GM12878 (cell line): ENCODE results near the gene CCDC197. TPM values are rescaled to one million over a fixed set of nuclear protein-coding genes. Genes with fewer than 3 reads are reported as not detected.

Experiments
- ASH2L ChIP-seq: fragments of 300-600, 200-600 bp; sonication (generic); IDR thresholded peaks from 2 replicates; pipeline ENCODE4 v1.6.1; 2017; ENCODE audit warnings: low read depth, mild to moderate bottlenecking, borderline replicate concordance
- ATF7 ChIP-seq: fragments of 450-650 bp; IDR thresholded peaks from 2 replicates; pipeline ENCODE4 v1.6.1; 2016; ENCODE audit warnings: low read depth, mild to moderate bottlenecking
- BACH1 ChIP-seq: fragments of 450-650 bp; IDR thresholded peaks from 2 replicates; pipeline ENCODE4 v1.6.1; 2017; ENCODE audit warnings: mild to moderate bottlenecking, borderline replicate concordance
- HDGF ChIP-seq: fragments of 450-650 bp; IDR thresholded peaks from 2 replicates; pipeline ENCODE4 v1.6.1; 2016; ENCODE audit warnings: antibody characterized with exemption
- IKZF2 ChIP-seq, 2 experiments: fragments of 450-650 bp; IDR thresholded peaks; 2 replicates each; pipeline ENCODE4 v1.6.1; 2017; ENCODE audit warnings: mild to moderate bottlenecking in 2 of 2, moderate library complexity in 2 of 2
- IRF3 ChIP-seq: fragments of 450-650 bp; IDR thresholded peaks from 2 replicates; pipeline ENCODE4 v1.6.1; 2014; ENCODE audit warnings: mild to moderate bottlenecking
- NBN ChIP-seq: fragments of 450-650 bp; IDR thresholded peaks from 2 replicates; pipeline ENCODE4 v1.6.1; 2016
- NFYB ChIP-seq: IDR thresholded peaks from 2 replicates; pipeline ENCODE4 v1.6.1; 2011; ENCODE audit warnings: low read depth, mild to moderate bottlenecking, low read length, improper control_type of control experiment, moderate library complexity; ENCODE audit not compliant: insufficient read depth
- NR2C2 ChIP-seq: IDR thresholded peaks from 2 replicates; pipeline ENCODE4 v1.6.1; 2011; ENCODE audit warnings: borderline replicate concordance, low read depth; ENCODE audit not compliant: control insufficient read depth, insufficient read length
- PAX8 ChIP-seq: fragments of 450-650 bp; IDR thresholded peaks from 2 replicates; pipeline ENCODE4 v1.6.1; 2017; ENCODE audit warnings: mild to moderate bottlenecking, moderate library complexity
- POU2F2 ChIP-seq: IDR thresholded peaks from 3 replicates; pipeline ENCODE4 v1.6.1; 2011; ENCODE audit warnings: low read depth, mild to moderate bottlenecking, low read length, borderline replicate concordance
- RELA ChIP-seq: fragments of 450-650 bp; IDR thresholded peaks from 2 replicates; pipeline ENCODE4 v1.8.0; 2014; ENCODE audit warnings: borderline replicate concordance; ENCODE audit not compliant: partially characterized antibody
- SIX5 ChIP-seq: IDR thresholded peaks from 2 replicates; pipeline ENCODE4 v1.6.1; 2011; ENCODE audit warnings: mild to moderate bottlenecking, low read depth, low read length, moderate library complexity; ENCODE audit not compliant: severe bottlenecking
- SPI1 ChIP-seq: IDR thresholded peaks from 2 replicates; pipeline ENCODE4 v1.6.1; 2011; ENCODE audit warnings: low read depth, mild to moderate bottlenecking, low read length, moderate library complexity, borderline replicate concordance; ENCODE audit not compliant: insufficient read depth
- STAT1 ChIP-seq: fragments of 450-650 bp; conservative IDR thresholded peaks from 2 replicates; pipeline ENCODE4 v1.6.1; 2014; ENCODE audit warnings: antibody characterized with exemption, mild to moderate bottlenecking
- SUPT20H ChIP-seq: IDR thresholded peaks from 2 replicates; pipeline ENCODE4 v1.6.1; 2011; ENCODE audit warnings: low read depth, mild to moderate bottlenecking, low read length, moderate library complexity, borderline replicate concordance; ENCODE audit not compliant: control insufficient read depth
- TCF3 ChIP-seq: IDR thresholded peaks from 2 replicates; pipeline ENCODE4 v1.6.1; 2012; ENCODE audit warnings: low read depth, mild to moderate bottlenecking, low read length, borderline replicate concordance; ENCODE audit not compliant: insufficient read depth
- WRNIP1 ChIP-seq: IDR thresholded peaks from 2 replicates; pipeline ENCODE4 v1.6.1; 2011; ENCODE audit warnings: low read depth, low read length, improper control_type of control experiment, borderline replicate concordance
- ZNF24 ChIP-seq: fragments of 450-650 bp; IDR thresholded peaks from 2 replicates; pipeline ENCODE4 v1.6.1; 2017; ENCODE audit warnings: antibody characterized with exemption, mild to moderate bottlenecking
- ZNF384 ChIP-seq: IDR thresholded peaks from 2 replicates; pipeline ENCODE4 v1.6.1; 2012; ENCODE audit warnings: low read depth, mild to moderate bottlenecking, low read length, improper control_type of control experiment, borderline replicate concordance
- polyA plus RNA-seq, 11 experiments: library from polyadenylated mRNA; depleted of rRNA in 4 of 11; unstranded in 6 of 11; stranded (reverse) in 5 of 11; fragments of >200 nt; fragmentation: Nextera tagmentation in 4 of 11; fragmentation: Illumina TruSeq in 1 of 11; extraction: Ambion mirVana in 4 of 11; extraction: Trizol in 1 of 11; gene quantifications; 1 replicate in 1 of 11; 2 replicates in 10 of 11; pipeline versions ENCODE4 v1.2.1 to v1.2.3, GENCODE V29; 2011 to 2016; ENCODE audit warnings: inconsistent platforms in 2 of 11, missing spikeins in 2 of 11, low read depth in 1 of 11
- total RNA-seq, 4 experiments: library from RNA; depleted of rRNA in 3 of 4; stranded (reverse); fragments of >200 nt in 3 of 4; fragmentation: Illumina TruSeq in 1 of 4; extraction: Trizol in 1 of 4; gene quantifications; 2 replicates each; pipeline versions ENCODE4 v1.2.1 to v1.2.3, GENCODE V29; 2013 to 2021
- TF ChIP-seq, protein P1 (sequence below), 3 experiments: IDR thresholded peaks in 2 of 3; conservative IDR thresholded peaks in 1 of 3; 2 replicates each; pipeline ENCODE4 v1.5.1; 2011; ENCODE audit warnings: low read depth in 3 of 3, low read length in 3 of 3, mild to moderate bottlenecking in 3 of 3, control low read depth in 2 of 3, moderate library complexity in 2 of 3, inconsistent platforms in 1 of 3, mixed read lengths in 1 of 3; ENCODE audit not compliant: control insufficient read depth in 2 of 3, insufficient read depth in 1 of 3; ENCODE audit errors: extremely low read depth in 1 of 3
- TF ChIP-seq, protein P2 (sequence below): fragments of 450-650 bp; IDR thresholded peaks from 2 replicates; pipeline ENCODE4 v1.6.1; 2017; ENCODE audit warnings: mild to moderate bottlenecking
- TF ChIP-seq, protein P3 (sequence below): fragments of 150-350 bp; IDR thresholded peaks from 2 replicates; pipeline ENCODE4 v1.6.1; 2014; ENCODE audit warnings: mild to moderate bottlenecking, low read depth, low read length

The CCDC197 gene
- total and polyA plus RNA-seq, 10 of the 15 experiments (the other 5 are each of a cell fraction or from before 2014, with no cell fraction given) = 0.12 TPM; not detected in 9

- TF ChIP-seq, protein P1, sequence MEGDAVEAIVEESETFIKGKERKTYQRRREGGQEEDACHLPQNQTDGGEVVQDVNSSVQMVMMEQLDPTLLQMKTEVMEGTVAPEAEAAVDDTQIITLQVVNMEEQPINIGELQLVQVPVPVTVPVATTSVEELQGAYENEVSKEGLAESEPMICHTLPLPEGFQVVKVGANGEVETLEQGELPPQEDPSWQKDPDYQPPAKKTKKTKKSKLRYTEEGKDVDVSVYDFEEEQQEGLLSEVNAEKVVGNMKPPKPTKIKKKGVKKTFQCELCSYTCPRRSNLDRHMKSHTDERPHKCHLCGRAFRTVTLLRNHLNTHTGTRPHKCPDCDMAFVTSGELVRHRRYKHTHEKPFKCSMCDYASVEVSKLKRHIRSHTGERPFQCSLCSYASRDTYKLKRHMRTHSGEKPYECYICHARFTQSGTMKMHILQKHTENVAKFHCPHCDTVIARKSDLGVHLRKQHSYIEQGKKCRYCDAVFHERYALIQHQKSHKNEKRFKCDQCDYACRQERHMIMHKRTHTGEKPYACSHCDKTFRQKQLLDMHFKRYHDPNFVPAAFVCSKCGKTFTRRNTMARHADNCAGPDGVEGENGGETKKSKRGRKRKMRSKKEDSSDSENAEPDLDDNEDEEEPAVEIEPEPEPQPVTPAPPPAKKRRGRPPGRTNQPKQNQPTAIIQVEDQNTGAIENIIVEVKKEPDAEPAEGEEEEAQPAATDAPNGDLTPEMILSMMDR (IDR thresholded peaks at IDR 0.05 in 2 of 3, conservative IDR thresholded peaks at IDR 0.05 in 1 of 3; ENCODE audit: control insufficient read depth in 2 of 3, extremely low read depth in 1 of 3, insufficient read depth in 1 of 3, low read depth in 3 of 3, low read length in 3 of 3) = no peak
- TF ChIP-seq ATF7 (peak; percentile 85), POU2F2 (no peak), BACH1 (no peak), IKZF2 (IDR thresholded peaks at IDR 0.05) (peak; percentile 89 to 91), IRF3 (no peak), NFYB (no peak), SIX5 (no peak), ZNF24 (no peak), ASH2L (no peak), NBN (peak; percentile 79), SPI1 (no peak), WRNIP1 (no peak), PAX8 (no peak), SUPT20H (no peak), HDGF (no peak), RELA (no peak), NR2C2 (no peak), STAT1 (no peak), ZNF384 (no peak), TCF3 (no peak)
- TF ChIP-seq, protein P2, sequence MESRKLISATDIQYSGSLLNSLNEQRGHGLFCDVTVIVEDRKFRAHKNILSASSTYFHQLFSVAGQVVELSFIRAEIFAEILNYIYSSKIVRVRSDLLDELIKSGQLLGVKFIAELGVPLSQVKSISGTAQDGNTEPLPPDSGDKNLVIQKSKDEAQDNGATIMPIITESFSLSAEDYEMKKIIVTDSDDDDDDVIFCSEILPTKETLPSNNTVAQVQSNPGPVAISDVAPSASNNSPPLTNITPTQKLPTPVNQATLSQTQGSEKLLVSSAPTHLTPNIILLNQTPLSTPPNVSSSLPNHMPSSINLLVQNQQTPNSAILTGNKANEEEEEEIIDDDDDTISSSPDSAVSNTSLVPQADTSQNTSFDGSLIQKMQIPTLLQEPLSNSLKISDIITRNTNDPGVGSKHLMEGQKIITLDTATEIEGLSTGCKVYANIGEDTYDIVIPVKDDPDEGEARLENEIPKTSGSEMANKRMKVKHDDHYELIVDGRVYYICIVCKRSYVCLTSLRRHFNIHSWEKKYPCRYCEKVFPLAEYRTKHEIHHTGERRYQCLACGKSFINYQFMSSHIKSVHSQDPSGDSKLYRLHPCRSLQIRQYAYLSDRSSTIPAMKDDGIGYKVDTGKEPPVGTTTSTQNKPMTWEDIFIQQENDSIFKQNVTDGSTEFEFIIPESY = no peak
- TF ChIP-seq, protein P3, sequence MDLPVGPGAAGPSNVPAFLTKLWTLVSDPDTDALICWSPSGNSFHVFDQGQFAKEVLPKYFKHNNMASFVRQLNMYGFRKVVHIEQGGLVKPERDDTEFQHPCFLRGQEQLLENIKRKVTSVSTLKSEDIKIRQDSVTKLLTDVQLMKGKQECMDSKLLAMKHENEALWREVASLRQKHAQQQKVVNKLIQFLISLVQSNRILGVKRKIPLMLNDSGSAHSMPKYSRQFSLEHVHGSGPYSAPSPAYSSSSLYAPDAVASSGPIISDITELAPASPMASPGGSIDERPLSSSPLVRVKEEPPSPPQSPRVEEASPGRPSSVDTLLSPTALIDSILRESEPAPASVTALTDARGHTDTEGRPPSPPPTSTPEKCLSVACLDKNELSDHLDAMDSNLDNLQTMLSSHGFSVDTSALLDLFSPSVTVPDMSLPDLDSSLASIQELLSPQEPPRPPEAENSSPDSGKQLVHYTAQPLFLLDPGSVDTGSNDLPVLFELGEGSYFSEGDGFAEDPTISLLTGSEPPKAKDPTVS = no peak
Observed at GRCh38 chr14:93989939-93990338, 7.2 kb upstream of the CCDC197 start (continued).
